GM18861 (cell line): ENCODE data around the gene PCDHA1.
"Not testable (repeated sequence)": the region's sequence is repeated elsewhere in the genome, so short reads cannot be mapped to it uniquely, and the experiment has no call there.

Experiments
- ATAC-seq: cut with Tn5 transposase; IDR thresholded peaks from one replicate; pipeline ENCODE4 v1.9.1; 2021; ENCODE audit not compliant: unreplicated experiment

The PCDHA1 gene

GRCh38 chr5:140849831-140850634 lies 64.1 kb downstream of the PCDHA1 start:
- ATAC-seq: not testable (repeated sequence)

- ATAC-seq: no peak
Measured at GRCh38 chr5:140855772-140856674, 70.1 kb downstream of the PCDHA1 start, which contains the start of gene PCDHA10. TSS of gene PCDHA10 (plus strand) at chr5:140855897. CDS start at chr5:140856049, 152 bp downstream.

- ATAC-seq: no peak
Measured at GRCh38 chr5:140857177-140857986, 71.4 kb downstream of the PCDHA1 start.

- no peak for ATAC-seq
Measured at GRCh38 chr5:140857987-140858240, 72.0 kb downstream of the PCDHA1 start.

- no peak for ATAC-seq
Measured at GRCh38 chr5:140862441-140863295, 76.7 kb downstream of the PCDHA1 start.

GRCh38 chr5:140868721-140869554 lies 83.0 kb downstream of the PCDHA1 start, which contains the start of gene PCDHA11:
TSS of gene PCDHA11 (plus strand) at chr5:140868957. CDS start at chr5:140869104, 147 bp downstream.
- ATAC-seq: no peak

- ATAC-seq: no peak
Measured at GRCh38 chr5:140869555-140869886, 83.6 kb downstream of the PCDHA1 start.

GRCh38 chr5:140870221-140871201 lies 84.6 kb downstream of the PCDHA1 start:
- ATAC-seq: no peak

GRCh38 chr5:140875085-140876065 lies 89.4 kb downstream of the PCDHA1 start, which contains the start of gene PCDHA12:
TSS of gene PCDHA12 (plus strand) at chr5:140875308. CDS start at chr5:140875473, 165 bp downstream.
- ATAC-seq: no peak

- not testable (repeated sequence) for ATAC-seq
Measured at GRCh38 chr5:140876541-140877261, 90.8 kb downstream of the PCDHA1 start.

GRCh38 chr5:140877262-140877581 lies 91.3 kb downstream of the PCDHA1 start:
- no peak for ATAC-seq

- ATAC-seq: no peak
Measured at GRCh38 chr5:140881889-140882590, 96.1 kb downstream of the PCDHA1 start, which contains the start of gene PCDHA13. TSS of gene PCDHA13 (plus strand) at chr5:140882124. CDS start at chr5:140882269, 145 bp downstream.

GRCh38 chr5:140882591-140882899 lies 96.6 kb downstream of the PCDHA1 start:
- no peak for ATAC-seq

- no peak for ATAC-seq
Measured at GRCh38 chr5:140883373-140883772, 97.4 kb downstream of the PCDHA1 start.

GRCh38 chr5:140883927-140884697 lies 98.2 kb downstream of the PCDHA1 start:
- no peak for ATAC-seq
